ENCODE results near the gene YTHDC1.

- TF ChIP-seq ZNF260 (CRISPR knock-in tag; IDR thresholded peaks at IDR 0.05; ENCODE audit: borderline replicate concordance, low read depth) (no peak), ZBTB7A (CRISPR knock-in tag; IDR thresholded peaks at IDR 0.05) (no peak), TARDBP (CRISPR knock-in tag; IDR thresholded peaks at IDR 0.05) (no peak), ARID3A (IDR thresholded peaks at IDR 0.05; ENCODE audit: low read depth, low read length) (no peak), ZSCAN12 (CRISPR knock-in tag; IDR thresholded peaks at IDR 0.05) (no peak), NFYB (CRISPR knock-in tag; IDR thresholded peaks at IDR 0.05) (no peak), SRF (IDR thresholded peaks at IDR 0.05; ENCODE audit: low read depth, low read length) (no peak), CTCF (CRISPR knock-in tag; IDR thresholded peaks at IDR 0.05) (no peak), EZH2 (conservative IDR thresholded peaks at IDR 0.05; ENCODE audit: low read depth, low read length) (no peak), FOXA1 (IDR thresholded peaks at IDR 0.05) (no peak), FOXA1 (CRISPR knock-in tag; IDR thresholded peaks at IDR 0.05) (no peak), DPF2 (CRISPR knock-in tag; IDR thresholded peaks at IDR 0.05; ENCODE audit: borderline replicate concordance, low read depth) (no peak), CHCHD3 (CRISPR knock-in tag; IDR thresholded peaks at IDR 0.05) (no peak)
- TF ChIP-seq, protein P1, sequence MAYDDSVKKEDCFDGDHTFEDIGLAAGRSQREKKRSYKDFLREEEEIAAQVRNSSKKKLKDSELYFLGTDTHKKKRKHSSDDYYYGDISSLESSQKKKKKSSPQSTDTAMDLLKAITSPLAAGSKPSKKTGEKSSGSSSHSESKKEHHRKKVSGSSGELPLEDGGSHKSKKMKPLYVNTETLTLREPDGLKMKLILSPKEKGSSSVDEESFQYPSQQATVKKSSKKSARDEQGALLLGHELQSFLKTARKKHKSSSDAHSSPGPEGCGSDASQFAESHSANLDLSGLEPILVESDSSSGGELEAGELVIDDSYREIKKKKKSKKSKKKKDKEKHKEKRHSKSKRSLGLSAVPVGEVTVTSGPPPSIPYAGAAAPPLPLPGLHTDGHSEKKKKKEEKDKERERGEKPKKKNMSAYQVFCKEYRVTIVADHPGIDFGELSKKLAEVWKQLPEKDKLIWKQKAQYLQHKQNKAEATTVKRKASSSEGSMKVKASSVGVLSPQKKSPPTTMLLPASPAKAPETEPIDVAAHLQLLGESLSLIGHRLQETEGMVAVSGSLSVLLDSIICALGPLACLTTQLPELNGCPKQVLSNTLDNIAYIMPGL (CRISPR knock-in tag; IDR thresholded peaks at IDR 0.05; ENCODE audit: borderline replicate concordance in 1 of 2, low read depth in 1 of 2), result no peak
- TF ChIP-seq, protein P2, sequence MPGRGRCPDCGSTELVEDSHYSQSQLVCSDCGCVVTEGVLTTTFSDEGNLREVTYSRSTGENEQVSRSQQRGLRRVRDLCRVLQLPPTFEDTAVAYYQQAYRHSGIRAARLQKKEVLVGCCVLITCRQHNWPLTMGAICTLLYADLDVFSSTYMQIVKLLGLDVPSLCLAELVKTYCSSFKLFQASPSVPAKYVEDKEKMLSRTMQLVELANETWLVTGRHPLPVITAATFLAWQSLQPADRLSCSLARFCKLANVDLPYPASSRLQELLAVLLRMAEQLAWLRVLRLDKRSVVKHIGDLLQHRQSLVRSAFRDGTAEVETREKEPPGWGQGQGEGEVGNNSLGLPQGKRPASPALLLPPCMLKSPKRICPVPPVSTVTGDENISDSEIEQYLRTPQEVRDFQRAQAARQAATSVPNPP (CRISPR knock-in tag; IDR thresholded peaks at IDR 0.05), result no peak
These were observed 82.4 kb downstream of the YTHDC1 start for GRCh38 chr4:68267433-68267944.
